ENCODE data around the gene OR12D3. TPM values are rescaled to one million over a fixed set of nuclear protein-coding genes. Genes with fewer than 3 reads are reported as not detected.

The OR12D3 gene
- total RNA-seq, 1 experiment from 2014 or later, result not detected

DNA sequence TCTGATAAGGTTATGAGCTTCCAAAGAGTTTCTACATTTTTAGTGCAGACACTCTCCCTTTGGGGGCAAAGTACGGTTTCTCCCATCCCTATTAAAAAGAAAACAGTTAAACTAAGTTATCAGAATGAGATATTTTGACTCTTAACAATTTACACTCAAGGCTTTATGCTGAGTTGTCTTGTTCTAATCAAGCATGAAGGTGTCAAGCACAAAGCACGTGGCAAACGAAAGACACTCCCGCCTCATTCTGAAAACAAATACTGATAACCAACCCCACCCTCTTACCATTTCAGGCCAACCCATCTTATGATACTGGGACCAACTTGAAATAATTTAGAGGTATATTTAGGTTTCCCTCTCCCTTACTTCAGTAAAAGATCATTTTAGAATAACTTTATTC is 49.3 kb downstream of the OR12D3 start:
- no peak overlapping the region for H2BK12ac ChIP-seq (ENCODE audit: insufficient read length, low read depth, low read length)
- no peak overlapping the region for H3K14ac ChIP-seq (ENCODE audit: insufficient read depth, low read length)
- no peak overlapping the region for H3T11ph ChIP-seq (ENCODE audit: low read length)
- no peak overlapping the region for H3K27ac ChIP-seq (ENCODE audit: insufficient read length, low read depth, low read length)
- no peaks in the 10 kb centered on the region for H3K79me2 ChIP-seq (ENCODE audit: insufficient read depth, low read length)
- TF ChIP-seq, protein P1, sequence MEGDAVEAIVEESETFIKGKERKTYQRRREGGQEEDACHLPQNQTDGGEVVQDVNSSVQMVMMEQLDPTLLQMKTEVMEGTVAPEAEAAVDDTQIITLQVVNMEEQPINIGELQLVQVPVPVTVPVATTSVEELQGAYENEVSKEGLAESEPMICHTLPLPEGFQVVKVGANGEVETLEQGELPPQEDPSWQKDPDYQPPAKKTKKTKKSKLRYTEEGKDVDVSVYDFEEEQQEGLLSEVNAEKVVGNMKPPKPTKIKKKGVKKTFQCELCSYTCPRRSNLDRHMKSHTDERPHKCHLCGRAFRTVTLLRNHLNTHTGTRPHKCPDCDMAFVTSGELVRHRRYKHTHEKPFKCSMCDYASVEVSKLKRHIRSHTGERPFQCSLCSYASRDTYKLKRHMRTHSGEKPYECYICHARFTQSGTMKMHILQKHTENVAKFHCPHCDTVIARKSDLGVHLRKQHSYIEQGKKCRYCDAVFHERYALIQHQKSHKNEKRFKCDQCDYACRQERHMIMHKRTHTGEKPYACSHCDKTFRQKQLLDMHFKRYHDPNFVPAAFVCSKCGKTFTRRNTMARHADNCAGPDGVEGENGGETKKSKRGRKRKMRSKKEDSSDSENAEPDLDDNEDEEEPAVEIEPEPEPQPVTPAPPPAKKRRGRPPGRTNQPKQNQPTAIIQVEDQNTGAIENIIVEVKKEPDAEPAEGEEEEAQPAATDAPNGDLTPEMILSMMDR (conservative IDR thresholded peaks at IDR 0.05), result no peak
- H2AK5ac ChIP-seq (ENCODE audit: insufficient read length, low read length), result no peak overlapping the region
- no peak overlapping the region for H2AFZ ChIP-seq (ENCODE audit: low read length)
- no peak overlapping the region for H3K56ac ChIP-seq (ENCODE audit: insufficient read length, low read depth, low read length)
- Mint-ChIP-seq H3K9me3 (no peaks in the 10 kb centered on the region), H3K27me3 (ENCODE audit: low read depth) (no peaks in the 10 kb centered on the region), H3K27ac (no peak overlapping the region), H3K4me3 (no peak overlapping the region), H3K4me1 (no peaks in the 10 kb centered on the region), H3K36me3 (ENCODE audit: insufficient read depth in 1 of 3, low read depth in 3 of 3) (no peaks in the 10 kb centered on the region; a peak in 1 of 7 replicates)
- H3K23ac ChIP-seq (ENCODE audit: insufficient read length, low read depth, low read length), result no peak overlapping the region
- H4K20me1 ChIP-seq (ENCODE audit: control insufficient read depth, insufficient read depth, insufficient read length), result no peaks in the 10 kb centered on the region
- H3K23me2 ChIP-seq (ENCODE audit: insufficient read length, low read depth, low read length, poor library complexity, severe bottlenecking), result no peaks in the 10 kb centered on the region
- H3K27me3 ChIP-seq (ENCODE audit: insufficient read depth, low read length), result no peaks in the 10 kb centered on the region
- no peak overlapping the region for H3K18ac ChIP-seq (ENCODE audit: insufficient read length, low read depth, low read length)
- no peak overlapping the region for H4K91ac ChIP-seq (ENCODE audit: insufficient read length, low read depth, low read length)
- H3K79me1 ChIP-seq (ENCODE audit: insufficient read depth, low read depth, low read length, poor library complexity, severe bottlenecking), result no peaks in the 10 kb centered on the region
- no peaks in the 10 kb centered on the region for H3K9me3 ChIP-seq (ENCODE audit: control insufficient read depth, low read depth, low read length)
- no peak overlapping the region for H2BK120ac ChIP-seq (ENCODE audit: low read depth, low read length, poor library complexity, severe bottlenecking)
- no peak overlapping the region for H2BK5ac ChIP-seq (ENCODE audit: insufficient read length, low read length)
- H3K9ac ChIP-seq (ENCODE audit: extremely low read depth, insufficient read length, low read length), result no peak overlapping the region
- no peak for DNase-seq
- H4K5ac ChIP-seq (ENCODE audit: insufficient read length, low read depth, low read length), result no peak overlapping the region
- WGBS (ENCODE audit: extremely low coverage, insufficient read length, low lambda C conversion rate), result no CpG with 5 or more reads among the region's 4 CpGs
- H2BK15ac ChIP-seq (ENCODE audit: low read depth, low read length), result no peak overlapping the region
- H3K4me1 ChIP-seq (ENCODE audit: insufficient read depth, low read length), result no peaks in the 10 kb centered on the region
- H2BK20ac ChIP-seq (ENCODE audit: low read depth, low read length, poor library complexity, severe bottlenecking), result no peak overlapping the region
- no peak overlapping the region for H4K8ac ChIP-seq (replicated peaks; ENCODE audit: insufficient read length, low read depth, low read length)
- no peak overlapping the region for H3K4me2 ChIP-seq (ENCODE audit: insufficient read depth, insufficient read length, low read length)
- no peak overlapping the region for H3K4ac ChIP-seq (ENCODE audit: low read depth, low read length)

Other genes starting within 250 kb of the OR12D3 start
- not detected in 2 replicates for gene OR2J2, start 204.4 kb downstream of the OR12D3 start, total RNA-seq (2021)
- not detected in 2 replicates for gene OR14J1, start 73.6 kb downstream of the OR12D3 start, total RNA-seq (2021)
- gene OR5V1, start 6.4 kb downstream of the OR12D3 start, total RNA-seq (2021), result not detected in 2 replicates
- not detected in 2 replicates for gene OR12D2, start 20.3 kb upstream of the OR12D3 start, total RNA-seq (2021)
- gene OR12D1, start 39.6 kb upstream of the OR12D3 start, total RNA-seq (2021), result not detected in 2 replicates
- gene OR10C1, start 64.0 kb upstream of the OR12D3 start, total RNA-seq (2021), result not detected in 2 replicates
- gene OR11A1, start 81.8 kb upstream of the OR12D3 start, total RNA-seq (2021), result not detected in 2 replicates
- gene OR2H1, start 81.9 kb upstream of the OR12D3 start, total RNA-seq (2021), result not detected in 2 replicates
- gene MAS1L, start 112.7 kb upstream of the OR12D3 start, total RNA-seq (2021), result not detected in 2 replicates
- not detected in 2 replicates for gene UBD, start 184.4 kb upstream of the OR12D3 start, total RNA-seq (2021)
- not detected in 2 replicates for gene OR2H2, start 209.8 kb upstream of the OR12D3 start, total RNA-seq (2021)

All from H9 (cell line).